GM08714 (cell line): Measurements from ENCODE around the gene TMC6.
"Not testable (repeated sequence)": the region's sequence is repeated elsewhere in the genome, so short reads cannot be mapped to it uniquely, and the experiment has no call there.

Experiments
- H3K4me3 ChIP-seq: fragments of 200-500 bp; sonication (Bioruptor generic); 2 replicates; pipeline ENCODE4 v1.5.1; 2014; ENCODE audit warnings: mild to moderate bottlenecking, low read length, inconsistent platforms
- ZNF274 ChIP-seq: IDR thresholded peaks from 2 replicates; pipeline ENCODE4 v1.6.1; 2012; ENCODE audit warnings: mild to moderate bottlenecking, low read depth, low read length

Gene TMC6

DNA sequence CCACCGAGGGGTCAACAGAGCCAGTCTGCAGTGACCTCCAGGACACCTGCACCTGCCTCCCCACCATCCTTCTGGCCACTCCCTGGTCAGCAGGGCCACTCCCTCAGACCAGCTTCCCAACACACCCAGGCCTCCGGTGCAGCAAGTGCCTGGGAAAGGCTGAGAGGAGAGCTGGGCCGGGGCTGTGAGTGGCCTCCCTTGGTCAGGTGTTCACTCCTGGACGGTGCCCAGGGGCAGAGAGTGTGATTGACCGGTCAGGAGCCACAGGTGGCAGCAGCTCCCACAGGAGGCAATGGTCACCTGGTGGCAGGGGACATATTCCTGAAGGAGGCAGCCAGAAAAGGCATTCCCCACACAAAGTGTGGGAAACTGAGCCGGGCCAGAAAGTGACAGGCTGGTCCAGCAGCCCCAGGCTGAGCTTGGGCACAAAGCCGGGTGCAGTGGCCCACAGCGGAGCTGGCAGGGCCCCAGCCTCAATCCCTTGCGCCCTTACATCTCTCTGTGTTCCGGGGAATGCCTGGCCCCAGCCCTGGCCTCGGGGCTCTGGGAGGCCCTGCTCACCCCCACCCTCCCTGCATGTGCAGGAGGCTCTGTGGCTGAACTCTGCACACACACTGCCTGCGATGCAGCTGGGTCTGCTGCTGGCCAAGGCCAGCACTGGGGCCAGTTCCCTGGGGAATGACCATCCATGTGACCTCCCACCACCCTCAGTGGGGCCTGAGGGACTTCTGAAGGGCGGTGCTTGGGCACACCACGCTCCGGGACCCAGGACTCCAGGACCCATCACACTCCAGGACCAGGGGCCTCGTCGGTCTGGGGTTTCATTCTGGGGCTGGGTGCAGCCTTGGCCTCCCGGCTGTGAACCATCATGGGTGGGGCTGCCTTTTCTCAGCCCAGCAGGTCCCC lies 16.4 kb upstream of the TMC6 start:
- no peak overlapping the region for H3K4me3 ChIP-seq
- no peak for TF ChIP-seq ZNF274

DNA sequence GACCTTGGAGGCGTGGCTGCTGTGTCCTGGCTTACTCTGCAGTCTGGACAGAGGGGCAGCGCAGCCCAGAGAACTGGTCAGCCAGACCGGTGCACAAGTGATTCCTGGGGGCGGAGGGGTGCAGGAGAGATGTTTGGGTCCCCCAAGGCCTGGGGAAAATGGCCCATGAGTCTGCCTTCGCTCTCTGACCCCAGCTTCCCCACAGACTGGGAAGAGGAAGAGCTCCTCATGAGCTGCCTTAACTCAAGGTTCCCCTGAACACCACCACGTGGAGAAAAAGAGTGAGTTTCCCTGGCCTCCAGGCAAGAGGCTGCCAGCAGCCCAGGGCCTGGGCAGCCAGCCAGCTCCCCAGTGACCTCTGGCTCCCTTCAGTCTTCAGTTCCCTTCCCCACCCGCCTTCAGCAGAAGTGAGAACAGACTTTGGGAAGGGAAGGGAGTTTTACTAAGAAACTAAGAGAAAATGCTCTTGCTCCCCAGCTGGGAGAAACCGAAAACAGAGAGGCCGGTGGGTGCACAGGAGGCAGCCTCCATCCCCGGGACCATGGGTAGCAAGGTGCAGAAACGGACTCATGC lies 15.7 kb upstream of the TMC6 start:
- TF ChIP-seq ZNF274: no peak
- H3K4me3 ChIP-seq: no peak overlapping the region

DNA sequence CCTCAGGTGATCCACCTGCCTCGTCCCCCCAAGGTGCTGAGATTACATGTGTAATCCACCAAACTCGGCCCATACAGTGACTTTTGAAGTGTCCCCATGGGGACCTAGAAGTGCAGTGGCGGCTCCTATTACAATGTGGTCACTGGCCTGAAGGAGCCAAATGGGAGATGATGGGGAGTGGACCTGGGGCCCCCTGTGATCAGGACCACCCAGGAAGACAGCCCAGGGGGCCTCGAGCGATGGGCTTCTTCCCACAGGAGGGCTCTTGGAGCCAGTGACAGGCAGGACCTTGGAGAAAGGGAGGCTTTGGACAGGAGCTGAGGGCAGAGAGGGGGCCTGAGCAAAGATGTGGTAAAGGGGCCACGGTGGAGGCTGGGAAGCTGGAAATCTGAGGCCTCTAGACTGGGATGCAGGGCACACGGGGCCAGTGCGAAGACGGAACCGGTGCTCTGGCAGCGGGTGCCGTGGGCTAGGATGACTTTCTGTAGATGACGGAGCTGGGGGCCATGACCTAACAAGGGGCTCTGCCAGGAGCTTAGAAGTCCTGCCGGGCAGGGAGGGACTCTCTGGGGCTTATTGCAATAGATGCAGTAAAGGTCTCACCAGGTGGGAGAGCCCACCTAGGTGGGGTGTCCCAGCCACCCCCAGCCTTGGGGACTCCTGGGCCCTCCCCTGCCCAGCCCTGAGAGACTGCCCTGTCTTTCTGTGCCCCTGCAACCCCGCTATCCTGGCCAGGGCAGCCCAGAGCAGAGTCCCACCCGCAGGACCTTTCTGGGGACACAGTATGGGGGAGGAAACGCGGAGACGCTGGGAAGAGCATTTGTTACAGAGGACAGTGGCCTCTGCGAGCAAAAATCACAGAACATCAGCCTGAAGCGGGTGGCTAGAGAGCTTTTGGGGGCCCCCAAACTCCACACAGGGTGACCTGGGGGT lies 14.9 kb upstream of the TMC6 start:
- no peak for TF ChIP-seq ZNF274

DNA sequence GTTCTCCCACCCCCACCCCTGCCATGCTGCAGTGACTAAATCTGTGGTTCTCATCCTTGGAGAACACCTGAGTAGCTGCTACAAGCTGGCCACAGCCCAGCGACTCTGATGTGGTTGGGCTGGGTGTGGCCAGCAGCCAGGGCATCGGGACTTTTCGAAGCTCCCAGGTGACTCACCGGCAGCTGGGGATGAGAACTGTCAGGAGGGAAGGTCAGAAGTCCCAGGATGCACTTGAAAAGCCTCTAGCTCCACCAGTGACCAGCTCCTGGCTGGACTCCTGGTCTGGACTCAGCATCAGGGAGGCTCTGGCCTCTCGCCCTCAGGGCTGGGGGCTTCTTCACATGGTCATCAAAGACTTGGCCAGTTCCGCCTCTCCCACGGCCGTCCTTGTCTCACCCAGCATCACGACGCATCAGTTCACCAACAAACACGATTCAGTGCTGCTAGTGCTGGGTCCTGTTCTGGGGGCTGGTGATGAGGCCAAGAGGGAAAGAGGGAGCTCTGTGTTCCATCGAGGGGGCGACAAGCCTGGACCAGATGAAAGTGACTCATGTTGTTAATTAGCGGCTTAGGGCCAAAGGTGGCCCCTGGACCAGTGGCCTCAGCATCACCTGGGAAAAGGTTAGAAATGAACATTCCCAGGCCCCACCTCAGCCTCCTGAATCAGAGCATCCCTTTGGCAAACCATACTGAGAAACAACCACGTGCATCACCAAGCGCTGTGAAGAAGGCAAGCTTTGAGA lies 13.7 kb upstream of the TMC6 start:
- TF ChIP-seq ZNF274: no peak

More for the DNA sequence above, 14.9 kb upstream of the TMC6 start:
- H3K4me3 ChIP-seq: no peak overlapping the region

DNA sequence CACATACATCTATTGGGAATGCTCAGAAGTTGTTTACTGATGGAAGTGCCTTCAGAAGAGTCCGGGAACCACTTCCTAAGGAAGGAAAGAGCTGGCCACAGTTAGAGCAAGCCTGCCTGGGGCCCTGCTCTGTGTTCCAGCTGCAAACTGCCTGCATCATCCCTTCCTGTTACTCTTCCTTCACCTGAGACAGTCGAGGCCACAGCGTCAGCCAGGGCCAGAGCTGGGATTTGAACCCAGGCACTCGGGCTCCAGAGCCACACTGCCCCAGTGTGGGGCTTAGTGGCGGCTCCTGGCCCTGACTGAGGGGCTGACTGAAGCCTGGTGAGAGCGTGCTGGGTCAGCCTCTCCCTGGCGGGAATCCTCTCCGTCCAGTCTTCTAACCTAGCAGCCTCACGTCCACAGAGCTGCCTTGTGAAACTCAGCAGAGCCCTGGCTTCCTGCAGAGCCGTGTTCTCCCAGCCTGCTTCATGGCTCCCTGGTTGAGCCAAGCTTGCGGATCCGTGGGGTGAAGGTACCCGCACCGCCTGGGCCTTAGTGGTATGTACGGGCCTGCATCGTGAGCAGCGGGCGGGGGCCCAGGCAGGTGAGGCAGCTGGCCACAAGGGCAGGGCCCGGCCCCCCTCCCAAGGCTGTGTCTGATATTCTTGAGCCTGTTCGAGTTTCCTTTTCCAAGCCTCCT lies 13.0 kb upstream of the TMC6 start:
- H3K4me3 ChIP-seq: no peak overlapping the region
- TF ChIP-seq ZNF274: no peak

More for the DNA sequence above, 13.7 kb upstream of the TMC6 start:
- H3K4me3 ChIP-seq: no peak overlapping the region

DNA sequence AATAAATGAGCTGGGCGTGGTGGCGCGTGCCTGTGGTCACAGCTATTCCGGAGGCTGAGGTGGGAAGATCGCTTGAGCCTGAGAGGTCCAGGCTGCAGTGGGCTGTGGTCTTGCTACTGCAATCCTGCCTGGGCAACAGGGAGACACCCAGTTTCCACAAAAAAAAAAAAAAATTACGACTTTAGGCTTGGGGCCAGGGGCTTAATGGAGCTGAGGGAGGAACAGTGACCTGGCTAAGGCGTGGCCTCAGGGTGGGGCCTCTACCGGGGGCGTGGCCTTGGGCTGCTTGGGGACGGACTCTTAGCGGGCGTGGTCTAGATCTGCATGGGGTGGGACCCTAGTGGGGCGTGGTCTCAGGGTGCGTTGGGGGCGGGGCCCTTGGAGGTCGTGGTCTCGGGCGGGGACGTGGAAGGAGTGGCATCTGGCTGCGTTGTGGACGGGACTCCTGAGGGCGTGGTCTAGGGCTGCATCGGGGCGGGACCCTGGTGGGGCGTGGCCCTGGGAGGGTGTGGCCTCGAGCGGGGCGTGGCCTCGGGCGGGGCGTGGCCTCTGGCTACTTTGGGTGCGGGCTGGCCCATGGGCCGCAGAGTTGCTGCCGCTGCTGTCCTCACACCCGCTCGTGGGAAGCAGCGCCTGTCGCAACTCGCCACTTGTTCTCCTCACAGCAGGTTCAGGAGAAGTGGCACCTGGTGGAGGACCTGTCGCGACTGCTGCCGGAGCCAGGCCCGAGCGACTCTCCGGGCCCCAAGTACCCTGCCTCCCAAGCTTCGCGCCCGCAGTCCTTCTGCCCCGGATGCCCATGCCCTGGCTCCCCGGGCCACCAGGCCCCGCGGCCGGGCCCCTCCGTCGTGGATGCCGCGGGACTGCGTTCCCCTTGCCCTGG lies 11.9 kb upstream of the TMC6 start:
- TF ChIP-seq ZNF274: no peak
- H3K4me3 ChIP-seq: no peak overlapping the region

DNA sequence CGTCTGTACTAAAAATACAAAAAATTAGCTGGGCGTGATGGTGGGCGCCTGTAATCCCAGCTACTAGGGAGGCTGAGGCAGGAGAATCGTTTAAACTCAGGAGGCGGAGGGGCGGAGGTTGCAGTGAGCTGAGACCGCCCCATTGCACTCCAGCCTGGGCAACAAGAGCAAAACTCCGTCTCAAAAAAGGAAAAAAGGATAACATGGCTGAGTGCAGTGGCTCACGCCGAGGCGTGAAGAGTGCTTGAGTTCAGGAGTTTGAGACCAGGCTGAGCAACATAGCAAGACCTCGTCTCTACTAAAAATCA lies 11.3 kb upstream of the TMC6 start:
- H3K4me3 ChIP-seq: not testable (repeated sequence)

DNA sequence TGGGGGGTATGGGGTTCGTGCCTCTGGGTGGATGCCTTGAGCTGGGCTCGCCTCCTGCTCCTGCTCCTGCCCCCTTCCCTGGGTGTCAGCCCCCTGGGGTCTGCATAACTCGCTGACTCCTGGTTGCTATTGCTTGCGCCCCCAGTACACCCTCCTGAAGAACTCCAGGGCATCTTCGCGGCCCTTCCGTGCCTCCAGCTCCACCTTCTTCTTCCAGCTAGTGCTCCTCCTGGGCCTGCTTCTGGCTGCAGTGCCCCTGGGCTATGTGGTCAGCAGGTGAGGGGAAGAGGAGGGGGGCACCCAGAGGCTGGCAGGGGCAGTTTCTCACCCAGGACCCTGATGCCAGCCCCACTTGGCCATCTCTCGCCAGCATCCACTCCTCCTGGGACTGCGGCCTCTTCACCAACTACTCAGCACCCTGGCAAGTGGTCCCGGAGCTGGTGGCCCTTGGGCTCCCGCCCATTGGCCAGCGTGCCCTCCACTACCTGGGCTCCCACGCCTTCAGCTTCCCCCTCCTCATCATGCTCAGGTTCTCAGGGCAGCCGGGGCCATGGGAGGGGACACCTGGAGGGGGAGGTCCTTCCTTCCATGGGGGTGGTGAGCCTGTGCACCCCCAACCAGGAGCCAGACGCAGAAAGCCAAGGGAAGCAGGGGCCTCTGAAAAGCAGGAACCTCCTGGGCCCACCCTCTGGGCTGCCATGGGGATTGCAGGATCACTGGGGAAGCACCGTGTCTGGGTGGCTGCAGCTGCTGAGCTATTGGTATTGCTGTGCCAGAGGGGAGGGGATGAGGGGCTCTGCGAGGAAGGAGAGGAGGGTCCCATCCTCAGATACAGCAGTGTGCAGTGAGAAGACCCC lies 9.9 kb upstream of the TMC6 start:
- no peak overlapping the region for H3K4me3 ChIP-seq
- TF ChIP-seq ZNF274: no peak

DNA sequence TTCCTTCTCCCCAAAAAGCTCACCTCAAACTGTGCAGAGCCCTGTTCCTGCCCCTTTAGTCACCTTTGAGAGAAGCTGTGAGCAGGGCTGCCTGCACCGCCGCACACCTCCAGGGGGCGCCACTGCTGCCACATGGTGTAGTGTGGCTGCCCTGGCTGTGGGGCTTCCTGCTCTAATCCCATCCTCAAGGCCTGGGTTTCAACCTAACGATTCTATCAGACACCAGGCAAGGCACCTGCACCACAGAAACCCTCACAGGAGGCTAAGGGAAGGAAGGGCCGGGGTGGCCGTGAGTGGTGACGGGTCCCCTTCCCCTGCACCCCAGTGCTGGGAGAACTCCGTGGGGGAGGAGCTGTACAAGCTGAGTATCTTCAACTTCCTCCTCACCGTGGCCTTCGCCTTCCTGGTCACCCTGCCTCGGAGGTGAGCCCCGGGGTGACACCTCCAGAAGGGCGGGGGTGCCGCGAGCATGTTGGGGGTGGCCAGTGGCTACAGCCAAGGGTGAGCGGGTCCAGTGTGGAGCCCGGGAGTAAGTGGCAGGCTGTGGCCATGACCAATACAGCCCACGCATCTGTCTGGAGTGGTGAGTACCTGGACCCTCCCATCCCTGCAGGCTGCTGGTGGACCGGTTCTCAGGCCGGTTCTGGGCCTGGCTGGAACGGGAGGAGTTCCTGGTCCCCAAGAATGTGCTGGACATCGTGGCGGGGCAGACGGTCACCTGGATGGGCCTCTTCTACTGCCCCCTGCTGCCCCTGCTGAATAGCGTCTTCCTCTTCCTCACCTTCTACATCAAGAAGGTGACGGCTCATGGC lies 9.0 kb upstream of the TMC6 start:
- no peak for TF ChIP-seq ZNF274
- H3K4me3 ChIP-seq: no peak overlapping the region

DNA sequence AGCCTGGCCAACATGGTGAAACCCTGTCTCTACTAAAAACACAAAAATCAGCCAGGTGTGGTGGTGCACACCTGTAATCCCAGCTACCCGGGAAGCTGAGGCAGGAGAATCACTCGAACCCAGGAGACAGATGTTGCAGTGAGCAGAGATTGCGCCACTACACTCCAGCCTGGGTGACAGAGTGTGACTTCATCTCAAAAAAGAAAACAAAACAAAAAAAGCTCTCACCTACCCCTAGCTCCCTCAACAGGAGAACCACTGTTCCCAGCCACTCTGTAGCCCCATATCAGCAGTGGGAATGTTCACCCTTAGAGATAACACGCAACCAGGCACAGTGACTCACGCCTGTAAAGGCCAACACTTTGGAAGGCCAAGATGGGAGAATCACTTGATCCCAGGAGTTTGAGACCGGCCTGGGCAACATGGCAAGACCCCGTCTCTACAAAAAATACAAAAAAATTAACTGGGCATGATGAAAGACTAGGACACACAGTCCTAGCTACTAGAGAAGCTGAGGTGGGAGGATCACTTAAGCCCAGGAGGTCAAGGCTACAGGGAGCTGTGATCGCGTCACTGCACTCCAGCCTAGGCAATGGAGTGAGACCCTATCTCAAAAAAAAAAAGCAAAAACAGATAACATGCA lies 7.4 kb upstream of the TMC6 start:
- H3K4me3 ChIP-seq: no peak overlapping the region
- no peak for TF ChIP-seq ZNF274
